Measurements from ENCODE around the gene CFDP1.

GRCh38 chr16:75476817-75477216 lies 43.5 kb upstream of the CFDP1 start:
- TF ChIP-seq GATA2 (IDR thresholded peaks at IDR 0.05; ENCODE audit: low read depth, low read length) = no peak
- no peak for TF ChIP-seq GATA3 (IDR thresholded peaks at IDR 0.05; ENCODE audit: low read depth, low read length)
